Central memory CD8-positive, alpha-beta T cell (primary cell): ENCODE results near the gene PEX14.
"Not testable (repeated sequence)": the region's sequence is repeated elsewhere in the genome, so short reads cannot be mapped to it uniquely, and the experiment has no call there.

ENCODE experiments used
- ATAC-seq: fragments of 150-1000 bp; cut with Tn5 transposase; replicated peaks from 2 replicates; pipeline ENCODE4 v1.10.0; 2022; ENCODE audit warnings: mild to moderate bottlenecking, moderate FRiP score, moderate number of reproducible peaks; ENCODE audit not compliant: poor library complexity, severe bottlenecking; ENCODE audit errors: extremely low read depth
- DNase-seq, 2 donors: peaks; one replicate each; pipeline ENCODE4 v3.0.0; 2021; ENCODE audit warnings: low spot score in 2 of 2
- H3K27ac Mint-ChIP-seq: one replicate; pipeline ENCODE4 v1.8.0; 2022; ENCODE audit warnings: low read depth, mild to moderate bottlenecking, moderate library complexity, mixed read lengths
- H3K27me3 Mint-ChIP-seq: one replicate; pipeline ENCODE4 v1.8.0; 2022; ENCODE audit warnings: mixed read lengths
- H3K36me3 Mint-ChIP-seq: one replicate; pipeline ENCODE4 v1.8.0; 2022; ENCODE audit warnings: mild to moderate bottlenecking, moderate library complexity, mixed read lengths; ENCODE audit not compliant: insufficient read depth
- H3K4me1 Mint-ChIP-seq: one replicate; pipeline ENCODE4 v1.8.0; 2022; ENCODE audit warnings: mixed read lengths
- H3K4me3 Mint-ChIP-seq: one replicate; pipeline ENCODE4 v1.8.0; 2022; ENCODE audit warnings: mild to moderate bottlenecking, moderate library complexity, mixed read lengths
- H3K9me3 Mint-ChIP-seq: one replicate; pipeline ENCODE4 v1.8.0; 2022; ENCODE audit warnings: mixed read lengths

The PEX14 gene

GRCh38 chr1:10438677-10439163 is 36.0 kb upstream of the PEX14 start:
- Mint-ChIP-seq H3K27ac (no peak overlapping the region), H3K4me3 (no peak overlapping the region), H3K9me3 (no peaks in the 10 kb centered on the region), H3K4me1 (no peaks in the 10 kb centered on the region), H3K27me3 (no peaks in the 10 kb centered on the region), H3K36me3 (peaks cover 1% of the 10 kb centered on the region)
- no peak for DNase-seq
- no peak for ATAC-seq

GRCh38 chr1:10440305-10440704 is 34.4 kb upstream of the PEX14 start:
- H3K36me3 Mint-ChIP-seq: peaks cover 1% of the 10 kb centered on the region
- H3K9me3 Mint-ChIP-seq: no peaks in the 10 kb centered on the region
- ATAC-seq: no peak
- no peaks in the 10 kb centered on the region for H3K27me3 Mint-ChIP-seq
- H3K4me1 Mint-ChIP-seq: no peaks in the 10 kb centered on the region
- H3K4me3 Mint-ChIP-seq: no peak overlapping the region
- H3K27ac Mint-ChIP-seq: no peak overlapping the region
- DNase-seq: no peak

- Mint-ChIP-seq H3K27me3 (no peaks in the 10 kb centered on the region), H3K4me3 (no peak overlapping the region), H3K36me3 (peaks cover 1% of the 10 kb centered on the region), H3K4me1 (no peaks in the 10 kb centered on the region), H3K9me3 (no peaks in the 10 kb centered on the region), H3K27ac (no peak overlapping the region)
- ATAC-seq (no peak), DNase-seq (no peak)
Observed at GRCh38 chr1:10440794-10441193, 34.0 kb upstream of the PEX14 start.

- no peaks in the 10 kb centered on the region for H3K9me3 Mint-ChIP-seq
- no peaks in the 10 kb centered on the region for H3K36me3 Mint-ChIP-seq
- no peaks in the 10 kb centered on the region for H3K27me3 Mint-ChIP-seq
- H3K4me1 Mint-ChIP-seq: no peaks in the 10 kb centered on the region
- H3K27ac Mint-ChIP-seq: no peak overlapping the region
- DNase-seq (no peak), ATAC-seq (no peak)
- H3K4me3 Mint-ChIP-seq: no peak overlapping the region
Observed at GRCh38 chr1:10444248-10444647, 30.5 kb upstream of the PEX14 start.

- no peak for ATAC-seq
- Mint-ChIP-seq H3K4me3 (no peak overlapping the region), H3K27me3 (no peaks in the 10 kb centered on the region), H3K9me3 (no peaks in the 10 kb centered on the region), H3K4me1 (no peaks in the 10 kb centered on the region), H3K27ac (no peak overlapping the region), H3K36me3 (no peaks in the 10 kb centered on the region)
- DNase-seq: no peak
Observed at GRCh38 chr1:10444795-10445397, 29.9 kb upstream of the PEX14 start.

- H3K27me3 Mint-ChIP-seq: no peaks in the 10 kb centered on the region
- no peaks in the 10 kb centered on the region for H3K36me3 Mint-ChIP-seq
- no peaks in the 10 kb centered on the region for H3K4me1 Mint-ChIP-seq
- DNase-seq (no peak), ATAC-seq (no peak)
- H3K27ac Mint-ChIP-seq: no peak overlapping the region
- H3K4me3 Mint-ChIP-seq: no peak overlapping the region
- no peaks in the 10 kb centered on the region for H3K9me3 Mint-ChIP-seq
Observed at GRCh38 chr1:10446790-10447422, 27.8 kb upstream of the PEX14 start.

GRCh38 chr1:10449751-10450150 is 25.0 kb upstream of the PEX14 start, which contains the start of gene CORT:
TSS of gene CORT (plus strand) at chr1:10450031. CDS start at chr1:10450224, 193 bp downstream.
- no peak within 1 kb of the TSS for H3K27ac Mint-ChIP-seq
- H3K4me1 Mint-ChIP-seq: no peaks in the 10 kb centered on the region
- DNase-seq (no peak), ATAC-seq (no peak)
- no peaks in the 10 kb centered on the region for H3K27me3 Mint-ChIP-seq
- H3K9me3 Mint-ChIP-seq: no peaks in the 10 kb centered on the region
- no peaks in the 10 kb centered on the region for H3K36me3 Mint-ChIP-seq
- no peak within 1 kb of the TSS for H3K4me3 Mint-ChIP-seq

- Mint-ChIP-seq H3K36me3 (no peaks in the 10 kb centered on the region), H3K27ac (no peak overlapping the region), H3K27me3 (no peaks in the 10 kb centered on the region), H3K4me1 (no peaks in the 10 kb centered on the region), H3K4me3 (no peak overlapping the region), H3K9me3 (no peaks in the 10 kb centered on the region)
- DNase-seq (no peak), ATAC-seq (no peak)
Observed at GRCh38 chr1:10450156-10450814, 24.5 kb upstream of the PEX14 start.

GRCh38 chr1:10450836-10451235 is 23.9 kb upstream of the PEX14 start:
- Mint-ChIP-seq H3K27me3 (no peaks in the 10 kb centered on the region), H3K36me3 (no peaks in the 10 kb centered on the region), H3K9me3 (no peaks in the 10 kb centered on the region), H3K4me1 (no peaks in the 10 kb centered on the region), H3K4me3 (no peak overlapping the region), H3K27ac (no peak overlapping the region)
- ATAC-seq: no peak
- no peak for DNase-seq

GRCh38 chr1:10451287-10451686 is 23.5 kb upstream of the PEX14 start:
- DNase-seq (no peak), ATAC-seq (no peak)
- H3K4me1 Mint-ChIP-seq: no peaks in the 10 kb centered on the region
- H3K27ac Mint-ChIP-seq: no peak overlapping the region
- no peaks in the 10 kb centered on the region for H3K9me3 Mint-ChIP-seq
- H3K36me3 Mint-ChIP-seq: no peaks in the 10 kb centered on the region
- no peak overlapping the region for H3K4me3 Mint-ChIP-seq
- H3K27me3 Mint-ChIP-seq: no peaks in the 10 kb centered on the region

GRCh38 chr1:10456048-10456447 is 18.7 kb upstream of the PEX14 start:
- DNase-seq (no peak), ATAC-seq (no peak)
- Mint-ChIP-seq H3K4me3 (no peak overlapping the region), H3K27ac (no peak overlapping the region), H3K27me3 (no peaks in the 10 kb centered on the region), H3K36me3 (peaks cover 8% of the 10 kb centered on the region), H3K4me1 (no peaks in the 10 kb centered on the region), H3K9me3 (no peaks in the 10 kb centered on the region)

GRCh38 chr1:10456661-10457060 is 18.1 kb upstream of the PEX14 start:
- H3K27me3 Mint-ChIP-seq: no peaks in the 10 kb centered on the region
- H3K27ac Mint-ChIP-seq: no peak overlapping the region
- DNase-seq: no peak
- no peaks in the 10 kb centered on the region for H3K4me1 Mint-ChIP-seq
- H3K36me3 Mint-ChIP-seq: peaks cover 14% of the 10 kb centered on the region
- no peak for ATAC-seq
- H3K9me3 Mint-ChIP-seq: no peaks in the 10 kb centered on the region
- H3K4me3 Mint-ChIP-seq: no peak overlapping the region

- not testable (repeated sequence) for H3K27me3 Mint-ChIP-seq, ATAC-seq, H3K27ac Mint-ChIP-seq, H3K9me3 Mint-ChIP-seq, DNase-seq, H3K4me1 Mint-ChIP-seq, H3K4me3 Mint-ChIP-seq
- peaks cover 16% of the 10 kb centered on the region for H3K36me3 Mint-ChIP-seq
Observed at GRCh38 chr1:10457462-10457861, 17.3 kb upstream of the PEX14 start.
